Measurements from ENCODE around the gene TH.

The TH gene

DNA sequence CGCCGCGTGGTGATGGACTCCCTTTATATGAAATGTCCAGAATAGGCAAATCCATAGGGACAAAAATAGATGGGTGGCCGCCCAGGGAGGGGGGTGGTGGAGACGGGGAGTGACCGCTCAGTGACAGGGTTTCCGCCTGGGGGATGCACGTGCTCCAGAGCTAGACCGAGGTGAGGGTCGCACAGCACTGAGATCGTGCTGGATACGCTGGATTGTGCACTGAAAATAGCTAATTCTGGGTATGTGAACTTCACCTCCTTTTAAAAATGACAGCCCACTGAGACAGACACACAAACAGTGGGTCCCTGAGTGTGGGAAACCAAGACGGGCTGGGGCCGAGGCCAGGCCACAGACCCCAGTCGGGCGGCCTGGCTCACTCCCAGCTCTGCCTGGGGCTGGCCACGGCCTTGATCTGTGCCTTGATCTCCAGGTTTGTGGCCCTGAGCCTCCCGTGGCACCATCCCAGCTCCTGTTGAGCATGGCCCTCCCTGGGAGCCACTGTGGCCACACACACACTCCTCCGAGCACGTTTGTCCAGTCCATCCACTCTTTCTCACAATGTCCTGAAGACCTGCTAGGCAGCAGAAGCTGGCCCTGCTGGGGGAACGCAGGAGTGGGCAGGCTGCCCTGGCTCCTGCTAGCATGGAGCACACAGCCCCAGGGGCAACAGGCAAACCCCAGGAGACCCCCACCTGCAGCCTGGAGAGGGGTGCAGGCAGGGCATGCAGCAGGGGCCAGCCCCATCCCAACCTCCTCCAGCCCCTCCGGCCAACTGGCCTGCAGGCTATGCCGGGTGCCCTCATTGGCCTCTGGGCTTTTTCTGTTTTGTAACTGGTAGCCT lies 41.0 kb upstream of the TH start:
- Mint-ChIP-seq H3K4me1 (peaks cover 15% of the 10 kb centered on the region), H3K36me3 (no peaks in the 10 kb centered on the region), H3K27me3 (peaks cover 3% of the 10 kb centered on the region), H3K27ac (peak overlapping the region; percentile 16), H3K4me3 (no peak overlapping the region), H3K9me3 (no peaks in the 10 kb centered on the region)
- CTCF ChIA-PET: interaction anchor here (1.2 kb wide), 1 partner anchor 15 kb away, joined by 3 read pairs; no protein-coding TSS in a partner anchor
- DNase-seq: peak; percentile 19

DNA sequence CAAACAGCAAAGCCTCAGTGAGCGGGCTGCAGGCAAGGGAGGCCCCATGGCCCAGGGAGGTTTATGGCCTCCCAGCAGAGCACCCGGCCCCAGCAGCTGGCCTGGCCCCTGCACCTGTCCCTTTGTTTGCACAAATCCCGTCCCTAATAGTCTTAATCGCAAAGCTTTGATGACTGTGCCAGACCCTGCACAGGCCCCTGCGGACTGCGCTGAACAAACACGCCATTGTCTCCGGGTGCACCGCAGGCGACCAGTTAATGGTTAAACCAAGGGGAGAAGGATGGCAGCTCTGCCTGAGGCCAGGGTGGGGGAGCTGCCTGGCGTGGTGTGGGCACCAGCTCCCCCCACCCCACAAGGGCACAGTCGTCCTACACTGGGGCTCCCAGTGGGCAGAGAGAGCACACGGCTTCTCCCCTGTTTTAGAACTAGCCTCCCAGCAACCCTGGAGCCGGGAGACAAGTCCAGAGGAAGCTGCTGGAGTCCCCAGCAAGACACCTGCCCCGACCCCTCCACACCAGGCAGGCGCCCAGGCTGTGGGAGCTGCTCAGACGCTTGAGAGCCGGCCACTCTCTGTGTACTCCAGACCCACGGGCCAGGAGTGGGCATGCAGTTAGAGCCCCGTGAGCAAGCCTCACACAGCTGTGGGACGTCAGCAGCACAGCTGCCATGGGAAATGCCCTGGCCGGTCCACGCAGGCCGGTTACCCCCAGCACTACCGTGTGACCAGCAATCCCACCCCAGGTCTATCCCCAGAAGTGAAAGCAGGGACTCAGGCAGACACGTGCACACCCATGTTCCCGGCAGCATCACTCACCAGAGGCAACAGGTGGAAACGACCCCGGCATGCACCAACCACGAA lies 39.7 kb upstream of the TH start:
- peak; percentile 15 for DNase-seq
- Mint-ChIP-seq H3K27ac (no peak overlapping the region), H3K4me1 (peaks cover 15% of the 10 kb centered on the region), H3K9me3 (no peaks in the 10 kb centered on the region), H3K27me3 (peaks cover 3% of the 10 kb centered on the region), H3K4me3 (no peak overlapping the region), H3K36me3 (no peaks in the 10 kb centered on the region)
- CTCF ChIA-PET: no interaction called here

DNA sequence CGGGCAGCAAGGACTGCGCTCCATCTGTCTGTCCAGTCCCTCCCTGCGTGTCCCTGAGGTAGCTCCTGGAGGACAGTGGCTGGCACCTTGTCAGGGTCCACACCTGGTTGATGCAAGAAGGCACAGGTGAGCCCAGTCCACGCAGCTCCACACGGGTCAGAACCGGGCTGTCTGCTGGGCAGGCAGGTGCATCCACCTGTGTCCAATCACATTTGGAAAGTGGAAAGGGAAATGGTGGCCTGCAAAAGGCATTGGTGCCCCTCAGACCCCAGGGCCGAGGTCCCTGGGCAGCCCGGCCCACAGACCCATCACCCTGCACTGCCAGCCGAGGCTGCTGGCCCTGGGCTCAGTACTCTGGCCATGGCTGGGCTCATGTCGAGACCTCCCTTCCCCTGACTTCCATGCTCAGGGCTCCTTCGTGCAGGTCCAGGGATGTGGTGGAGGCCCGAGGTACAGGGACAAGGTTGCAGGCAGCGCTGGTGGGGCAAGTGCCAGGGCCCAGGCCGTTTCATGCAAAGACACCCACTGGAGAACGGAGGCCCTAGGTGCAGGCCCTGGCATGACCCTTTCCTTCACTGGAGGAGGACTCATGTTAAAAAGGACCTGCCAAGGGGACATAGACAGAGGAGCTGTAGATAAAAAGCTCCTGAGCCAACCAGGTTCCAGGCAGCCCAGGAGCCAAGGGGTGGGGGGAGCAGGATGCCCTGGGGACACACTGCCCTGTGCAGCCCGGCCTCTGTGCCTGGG lies 38.9 kb upstream of the TH start:
- Mint-ChIP-seq H3K27ac (no peak overlapping the region), H3K4me3 (no peak overlapping the region), H3K36me3 (no peaks in the 10 kb centered on the region), H3K27me3 (peaks cover 3% of the 10 kb centered on the region), H3K9me3 (no peaks in the 10 kb centered on the region), H3K4me1 (peaks cover 15% of the 10 kb centered on the region)
- CTCF ChIA-PET: no interaction called here
- DNase-seq: peak; percentile 14

DNA sequence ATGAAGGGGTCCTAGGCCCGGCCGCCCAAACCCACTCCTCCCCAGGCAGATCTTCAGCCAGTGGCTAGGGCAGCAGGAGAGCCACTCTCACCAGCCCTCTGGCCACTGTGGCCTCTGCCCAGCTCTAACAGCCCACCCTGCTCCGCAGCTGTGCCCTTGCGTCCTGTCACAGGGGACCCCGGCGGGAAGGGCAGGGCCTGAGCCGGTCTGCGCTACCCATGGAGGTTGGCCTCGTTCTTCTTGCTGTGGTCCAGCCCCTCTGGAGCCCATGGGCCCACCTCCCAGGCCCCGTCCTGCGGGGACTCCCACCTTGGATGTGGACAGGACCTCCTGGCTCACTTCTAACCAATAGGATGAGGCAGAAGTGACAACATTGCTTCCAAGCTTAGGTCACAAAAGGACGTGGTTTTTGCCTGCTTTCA lies 38.3 kb upstream of the TH start:
- DNase-seq: peak; percentile 11
- Mint-ChIP-seq H3K27me3 (peaks cover 3% of the 10 kb centered on the region), H3K4me1 (peaks cover 15% of the 10 kb centered on the region), H3K27ac (no peak overlapping the region), H3K4me3 (no peak overlapping the region), H3K9me3 (no peaks in the 10 kb centered on the region), H3K36me3 (no peaks in the 10 kb centered on the region)
- CTCF ChIA-PET: no interaction called here

DNA sequence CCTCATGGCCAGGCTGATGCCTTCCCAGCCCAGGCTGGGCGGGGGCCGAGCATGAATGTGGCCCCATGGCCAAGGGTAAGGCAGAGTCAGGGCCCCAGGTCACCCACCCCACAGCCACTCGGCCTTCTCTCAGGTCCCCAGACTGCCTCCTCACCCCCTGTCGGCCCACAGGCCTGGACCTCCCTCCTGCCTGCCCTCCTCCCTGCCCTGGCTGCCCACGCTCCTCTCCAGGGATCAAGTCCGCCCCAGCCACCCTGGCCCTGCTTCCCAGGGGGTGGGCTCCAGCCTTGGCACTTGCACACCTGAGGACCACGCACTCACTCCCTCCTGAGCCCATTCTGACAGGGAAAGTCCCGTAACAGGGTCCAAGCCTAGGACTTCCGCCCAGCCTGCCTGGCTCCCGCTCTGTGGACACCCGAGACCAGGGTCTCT lies 37.8 kb upstream of the TH start:
- H3K9me3 Mint-ChIP-seq: no peaks in the 10 kb centered on the region
- peaks cover 3% of the 10 kb centered on the region for H3K27me3 Mint-ChIP-seq
- no peak overlapping the region for H3K4me3 Mint-ChIP-seq
- peaks cover 12% of the 10 kb centered on the region for H3K4me1 Mint-ChIP-seq
- H3K27ac Mint-ChIP-seq: no peak overlapping the region
- no peaks in the 10 kb centered on the region for H3K36me3 Mint-ChIP-seq
- CTCF ChIA-PET: no interaction called here
- DNase-seq: peak; percentile 18

DNA sequence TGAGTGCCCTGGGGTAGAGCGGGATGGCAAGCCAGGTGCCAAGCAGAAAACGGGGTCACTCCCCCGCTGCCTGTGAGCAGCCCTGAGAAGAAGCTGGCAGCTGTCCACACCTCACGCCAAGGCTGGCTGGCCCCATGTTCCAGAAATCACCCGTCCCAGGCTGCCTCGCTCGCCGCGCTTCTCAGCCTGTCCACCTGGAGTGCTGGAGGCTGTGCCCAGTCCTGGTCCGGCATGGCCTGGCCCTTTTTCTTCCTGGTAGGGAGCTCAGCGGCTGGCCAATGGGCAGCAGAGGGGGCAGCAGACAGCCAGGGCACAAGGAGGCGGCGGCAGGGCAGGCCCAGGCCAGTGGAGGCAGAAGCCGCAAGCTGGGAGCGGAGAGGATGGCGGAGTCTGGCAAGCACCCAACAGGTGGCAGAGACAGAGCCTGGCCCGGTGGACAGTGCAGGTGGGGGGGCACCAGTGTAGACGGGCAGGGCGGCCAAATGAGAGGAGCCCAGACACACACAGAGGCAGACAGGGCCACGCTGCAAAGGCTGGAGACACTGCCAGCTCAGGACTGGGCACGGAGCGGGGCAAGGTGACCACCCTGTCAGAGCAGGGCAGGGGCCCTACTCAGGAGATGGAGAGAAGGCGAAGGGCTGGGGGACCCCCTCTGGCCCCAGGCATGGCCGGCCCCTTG lies 37.2 kb upstream of the TH start:
- CTCF ChIA-PET: no interaction called here
- no peak overlapping the region for H3K4me3 Mint-ChIP-seq
- H3K4me1 Mint-ChIP-seq: peaks cover 7% of the 10 kb centered on the region
- H3K27ac Mint-ChIP-seq: no peak overlapping the region
- H3K9me3 Mint-ChIP-seq: no peaks in the 10 kb centered on the region
- H3K27me3 Mint-ChIP-seq: peaks cover 3% of the 10 kb centered on the region
- peak; percentile 6 for DNase-seq
- H3K36me3 Mint-ChIP-seq: no peaks in the 10 kb centered on the region

DNA sequence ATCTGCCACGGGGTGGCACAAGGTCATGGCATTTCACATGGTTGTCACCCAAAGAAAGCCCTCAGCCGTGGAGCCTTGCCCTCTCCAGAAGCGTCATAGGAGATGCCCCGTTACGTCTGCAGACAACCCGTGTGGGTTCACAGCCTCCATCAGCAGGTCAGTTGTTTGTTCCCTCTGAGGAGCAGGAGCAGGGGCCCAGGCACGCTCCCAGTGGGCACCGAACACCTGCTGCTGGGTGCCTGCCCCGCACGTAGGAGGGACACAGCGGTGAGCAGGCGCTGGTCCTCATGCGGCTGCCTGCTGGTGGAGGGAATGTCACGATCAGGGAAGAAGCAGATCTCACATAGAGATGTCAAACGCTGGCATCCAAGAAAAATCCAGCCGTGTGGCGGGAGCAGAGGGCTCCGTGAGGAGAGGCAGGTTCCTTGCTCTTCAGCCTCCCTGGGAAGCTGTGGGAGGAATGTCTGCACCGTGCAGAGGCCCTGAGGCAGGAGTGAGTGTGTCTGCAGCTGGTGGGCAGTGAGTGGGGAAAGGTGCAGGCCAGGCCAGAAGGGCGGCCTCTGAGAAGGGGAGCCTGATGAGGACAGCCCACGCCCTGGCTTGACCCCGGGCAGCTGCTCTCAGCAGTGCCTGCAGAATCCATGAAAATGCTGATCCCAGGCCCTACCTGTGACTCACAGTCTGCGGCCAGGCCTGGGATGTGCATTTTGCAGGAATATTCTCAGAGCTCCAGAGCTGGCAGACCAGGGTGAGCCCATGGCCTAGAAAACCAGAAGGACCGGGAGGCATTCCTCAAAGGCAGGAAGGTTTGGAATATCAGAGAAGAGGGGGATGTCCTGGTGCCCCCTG lies 36.4 kb upstream of the TH start:
- CTCF ChIA-PET: no interaction called here
- H3K9me3 Mint-ChIP-seq: no peaks in the 10 kb centered on the region
- no peaks in the 10 kb centered on the region for H3K4me1 Mint-ChIP-seq
- H3K4me3 Mint-ChIP-seq: no peak overlapping the region
- no peak overlapping the region for H3K27ac Mint-ChIP-seq
- no peak for DNase-seq
- H3K27me3 Mint-ChIP-seq: peaks cover 3% of the 10 kb centered on the region
- no peaks in the 10 kb centered on the region for H3K36me3 Mint-ChIP-seq

DNA sequence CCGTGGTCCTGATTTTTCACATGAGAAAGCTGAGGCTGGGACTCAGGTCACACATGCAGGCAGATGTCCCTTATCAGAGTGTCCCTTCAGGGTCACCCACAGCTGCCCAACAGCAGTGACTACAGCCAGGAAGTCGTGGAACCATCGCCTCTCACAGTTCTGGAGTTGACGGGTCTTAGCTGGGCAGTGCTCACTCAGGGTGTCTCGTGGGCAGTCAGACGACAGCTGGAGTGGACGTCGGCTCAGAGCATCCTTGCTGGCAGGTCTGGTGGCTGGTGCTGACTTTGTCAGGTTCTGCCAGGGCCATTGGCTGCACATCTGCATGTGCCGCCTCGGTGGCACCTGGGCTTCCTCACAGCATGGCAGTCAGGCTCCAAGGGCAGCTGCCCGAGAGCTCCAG lies 35.6 kb upstream of the TH start:
- DNase-seq: peak; percentile 10
- no peaks in the 10 kb centered on the region for H3K4me1 Mint-ChIP-seq
- H3K4me3 Mint-ChIP-seq: no peak overlapping the region
- no peak overlapping the region for H3K27ac Mint-ChIP-seq
- peaks cover 3% of the 10 kb centered on the region for H3K27me3 Mint-ChIP-seq
- H3K9me3 Mint-ChIP-seq: no peaks in the 10 kb centered on the region
- CTCF ChIA-PET: interaction anchor here (1.0 kb wide), 1 partner anchor 214 kb away, joined by 3 read pairs; no protein-coding TSS in a partner anchor
- no peaks in the 10 kb centered on the region for H3K36me3 Mint-ChIP-seq

DNA sequence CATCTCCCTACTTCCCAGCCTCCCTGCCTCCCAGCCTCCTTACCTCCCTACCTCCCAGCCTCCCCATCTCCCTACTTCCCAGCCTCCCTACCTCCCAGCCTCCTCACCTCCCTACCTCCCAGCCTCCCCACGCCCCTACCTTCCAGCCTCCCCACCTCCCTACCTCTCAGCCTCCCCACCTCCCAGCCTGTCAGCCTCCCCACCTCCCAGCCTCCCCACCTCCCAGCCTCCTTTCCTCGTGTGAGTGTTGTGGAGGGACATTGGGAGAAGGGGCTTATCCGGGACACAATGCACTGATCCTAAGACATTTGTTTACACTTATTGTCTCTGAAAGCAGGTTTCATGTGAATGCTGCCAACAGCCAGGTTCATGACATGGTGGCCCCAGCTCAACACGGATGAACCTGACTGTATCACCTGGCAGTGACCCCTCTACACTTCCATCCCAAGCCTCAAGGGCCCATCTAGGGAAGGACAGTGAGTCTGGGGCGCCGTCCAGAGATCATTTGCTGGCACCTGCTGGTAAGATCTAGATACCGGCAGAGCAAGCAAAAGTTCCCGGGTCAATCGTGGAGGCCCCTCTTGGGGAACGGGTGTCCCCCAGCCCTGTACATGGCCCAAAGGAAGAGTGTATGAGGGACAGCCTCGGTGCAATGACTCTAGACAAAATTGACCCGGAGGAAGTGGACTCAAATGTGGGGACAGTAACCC lies 34.5 kb upstream of the TH start:
- peak; percentile 14 for DNase-seq
- Mint-ChIP-seq H3K4me1 (no peaks in the 10 kb centered on the region), H3K36me3 (no peaks in the 10 kb centered on the region), H3K9me3 (no peaks in the 10 kb centered on the region), H3K27ac (no peak overlapping the region), H3K27me3 (no peaks in the 10 kb centered on the region), H3K4me3 (no peak overlapping the region)
- CTCF ChIA-PET: no interaction called here

DNA sequence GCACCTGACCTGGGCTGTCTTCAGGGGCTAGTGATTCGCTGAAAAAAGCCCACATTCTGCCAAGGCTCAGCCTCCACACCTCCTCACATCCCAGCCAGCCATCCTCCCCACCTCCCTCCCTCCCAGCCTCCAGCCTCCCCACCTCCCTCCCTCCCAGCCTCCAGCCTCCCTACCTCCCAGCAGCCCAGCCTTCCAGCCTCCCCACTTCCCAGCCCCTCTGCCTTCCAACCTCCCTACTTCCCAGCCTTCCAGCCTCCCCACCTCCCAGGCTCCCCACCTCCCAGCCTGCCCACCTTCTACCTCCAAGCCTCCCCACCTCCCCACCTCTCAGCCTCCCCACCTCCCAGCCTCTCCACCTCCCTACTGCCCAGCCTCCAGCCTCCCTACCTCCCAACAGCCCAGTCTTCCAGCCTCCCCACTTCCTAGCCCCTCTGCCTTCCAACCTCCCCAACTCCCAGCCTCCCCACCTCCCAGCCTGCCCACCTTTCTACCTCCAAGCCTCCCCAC lies 33.7 kb upstream of the TH start:
- CTCF ChIA-PET: no interaction called here
- H3K27me3 Mint-ChIP-seq: no peaks in the 10 kb centered on the region
- no peaks in the 10 kb centered on the region for H3K4me1 Mint-ChIP-seq
- H3K4me3 Mint-ChIP-seq: no peak overlapping the region
- peak; percentile 8 for DNase-seq
- H3K27ac Mint-ChIP-seq: no peak overlapping the region
- no peaks in the 10 kb centered on the region for H3K36me3 Mint-ChIP-seq
- H3K9me3 Mint-ChIP-seq: no peaks in the 10 kb centered on the region

DNA sequence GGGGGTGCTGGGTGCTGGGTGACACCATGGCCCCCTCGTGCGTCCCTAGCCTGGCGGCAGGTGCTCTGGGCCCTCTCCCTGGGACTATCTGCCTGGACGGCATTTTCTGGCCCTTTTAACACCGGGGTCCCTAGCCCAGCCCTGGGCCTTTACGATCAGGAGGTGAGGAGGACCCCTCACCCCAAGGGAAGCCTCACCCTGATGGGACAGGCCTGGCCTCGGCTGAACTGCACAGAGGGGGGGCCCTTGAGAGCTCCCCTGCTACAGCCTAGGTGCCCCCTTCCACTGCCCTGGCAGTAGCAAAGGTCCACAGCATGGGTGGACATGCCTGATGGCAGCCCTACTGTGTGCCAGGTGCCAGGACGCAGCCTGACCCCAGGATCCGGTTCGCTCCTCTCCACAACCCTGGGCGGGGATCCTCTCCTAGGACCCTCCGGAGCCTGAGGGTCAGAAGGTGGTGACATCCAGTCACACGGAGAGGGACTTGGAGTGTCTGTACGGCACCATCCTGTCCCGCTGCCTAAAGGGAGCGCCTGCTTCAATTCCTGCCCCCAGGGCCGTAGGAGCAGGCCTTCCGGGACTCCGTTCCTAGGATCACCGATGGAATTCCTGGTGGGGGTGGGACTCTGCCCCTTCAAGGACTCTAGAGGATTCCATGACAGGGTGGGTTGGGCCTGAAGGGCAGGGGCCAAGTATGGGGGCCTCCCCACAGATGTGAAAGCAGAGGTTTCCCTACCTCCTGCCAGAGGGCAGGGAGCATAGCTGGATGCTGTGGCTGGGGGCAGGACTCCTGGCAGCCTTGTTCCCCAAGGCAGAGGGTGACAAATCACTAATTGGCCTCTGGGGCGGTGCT lies 33.0 kb upstream of the TH start:
- H3K4me3 Mint-ChIP-seq: no peak overlapping the region
- H3K9me3 Mint-ChIP-seq: no peaks in the 10 kb centered on the region
- H3K36me3 Mint-ChIP-seq: no peaks in the 10 kb centered on the region
- H3K27ac Mint-ChIP-seq: no peak overlapping the region
- DNase-seq: peak; percentile 16
- no peaks in the 10 kb centered on the region for H3K4me1 Mint-ChIP-seq
- no peaks in the 10 kb centered on the region for H3K27me3 Mint-ChIP-seq
- CTCF ChIA-PET: no interaction called here

Data from activated naive CD4-positive, alpha-beta T cell treated with anti-CD3 and anti-CD28 coated beads, Interleukin-2, amount 10 ng/mL, durations not matched to agents 7 days and 5 days (primary cell).